Caco-2 (cell line): ENCODE measurements around the gene SORBS1. TPM values are rescaled to one million over a fixed set of nuclear protein-coding genes. Genes with fewer than 3 reads are reported as not detected.

Source experiments
- BruUV-seq: library from RNA; stranded (reverse); fragments of 400-500 nt; replicated peaks from 2 replicates; lab custom pipeline; 2021; lab: Mats Ljungman, UMichigan
- CTCF ChIA-PET: fragments of 300-600 bp; sonication (Branson Sonifier 250); formaldehyde crosslinking; loops from one replicate; lab custom pipeline; 2022; ENCODE audit warnings: antibody characterized with exemption; lab: Charles Lee
- POLR2A ChIA-PET: fragments of 300-600 bp; sonication (Branson Sonifier 250); formaldehyde crosslinking; loops from one replicate; lab custom pipeline; 2022; ENCODE audit warnings: antibody characterized with exemption; lab: Charles Lee
- DNase-seq, 2 experiments: peaks; one replicate each; pipeline versions ENCODE4 v3.0.0 to v3.0.0-alpha.2; 2020 to 2022
- H3K27me3 ChIP-seq: replicated peaks from 2 replicates; pipeline ENCODE4 v1.6.0; 2011; ENCODE audit warnings: low read length; ENCODE audit not compliant: control insufficient read depth, insufficient read depth
- H3K36me3 ChIP-seq: 2 replicates; pipeline ENCODE4 v1.5.1; 2011; ENCODE audit warnings: low read length; ENCODE audit not compliant: control insufficient read depth, insufficient read depth
- H3K4me1 ChIP-seq: fragments of 250-450 bp; sonication (Bioruptor Pico); 2 replicates; pipeline ENCODE4 v1.5.1; 2020; ENCODE audit warnings: mild to moderate bottlenecking
- H3K4me3 ChIP-seq: 2 replicates; pipeline ENCODE4 v1.5.1; 2011; ENCODE audit warnings: low read depth, mild to moderate bottlenecking, control low read depth, low read length
- H3K9me3 ChIP-seq: fragments of 250-450 bp; sonication (Bioruptor Pico); 2 replicates; pipeline ENCODE4 v1.5.1; 2020; ENCODE audit warnings: mild to moderate bottlenecking, moderate library complexity
- H3K27ac Mint-ChIP-seq: one replicate; pipeline ENCODE4 v1.8.0; 2022; ENCODE audit warnings: mixed read lengths; ENCODE audit not compliant: unreplicated experiment
- H3K27me3 Mint-ChIP-seq: one replicate; pipeline ENCODE4 v1.8.0; 2022; ENCODE audit warnings: mixed read lengths; ENCODE audit not compliant: insufficient read depth, unreplicated experiment
- H3K36me3 Mint-ChIP-seq: one replicate; pipeline ENCODE4 v1.8.0; 2022; ENCODE audit warnings: mild to moderate bottlenecking, mixed read lengths; ENCODE audit not compliant: insufficient read depth, unreplicated experiment
- H3K4me1 Mint-ChIP-seq: one replicate; pipeline ENCODE4 v1.8.0; 2022; ENCODE audit warnings: low read depth, mixed read lengths; ENCODE audit not compliant: unreplicated experiment
- H3K4me3 Mint-ChIP-seq: one replicate; pipeline ENCODE4 v1.8.0; 2022; ENCODE audit warnings: mild to moderate bottlenecking, moderate library complexity, mixed read lengths; ENCODE audit not compliant: unreplicated experiment
- H3K9me3 Mint-ChIP-seq: one replicate; pipeline ENCODE4 v1.8.0; 2022; ENCODE audit warnings: mixed read lengths; ENCODE audit not compliant: unreplicated experiment
- intact Hi-C: fragments of 100-400 bp; cut with micrococcal nuclease; formaldehyde crosslinking; loops from one replicate; pipeline ENCODE4 v1.10.0; 2022; ENCODE audit not compliant: unreplicated experiment
- total RNA-seq: library from RNA; stranded (reverse); gene quantifications from 2 replicates; pipeline ENCODE4 v1.2.3, GENCODE V29; 2022
- TF ChIP-seq, protein P1 (sequence below), 2 experiments: fragments of 200-600 bp in 1 of 2; IDR thresholded peaks; 1 replicate in 1 of 2; 2 replicates in 1 of 2; pipeline versions ENCODE4 v1.5.1 to v1.8.0; 2011 to 2022; ENCODE audit warnings: antibody characterized with exemption in 1 of 2, control low read depth in 1 of 2, inconsistent platforms in 1 of 2, low read depth in 1 of 2, low read length in 1 of 2, mild to moderate bottlenecking in 1 of 2, moderate library complexity in 1 of 2; ENCODE audit not compliant: insufficient read depth in 1 of 2, severe bottlenecking in 1 of 2, unreplicated experiment in 1 of 2

Gene SORBS1
- total RNA-seq, 1 experiment from 2014 or later = 39.3 TPM

DNA sequence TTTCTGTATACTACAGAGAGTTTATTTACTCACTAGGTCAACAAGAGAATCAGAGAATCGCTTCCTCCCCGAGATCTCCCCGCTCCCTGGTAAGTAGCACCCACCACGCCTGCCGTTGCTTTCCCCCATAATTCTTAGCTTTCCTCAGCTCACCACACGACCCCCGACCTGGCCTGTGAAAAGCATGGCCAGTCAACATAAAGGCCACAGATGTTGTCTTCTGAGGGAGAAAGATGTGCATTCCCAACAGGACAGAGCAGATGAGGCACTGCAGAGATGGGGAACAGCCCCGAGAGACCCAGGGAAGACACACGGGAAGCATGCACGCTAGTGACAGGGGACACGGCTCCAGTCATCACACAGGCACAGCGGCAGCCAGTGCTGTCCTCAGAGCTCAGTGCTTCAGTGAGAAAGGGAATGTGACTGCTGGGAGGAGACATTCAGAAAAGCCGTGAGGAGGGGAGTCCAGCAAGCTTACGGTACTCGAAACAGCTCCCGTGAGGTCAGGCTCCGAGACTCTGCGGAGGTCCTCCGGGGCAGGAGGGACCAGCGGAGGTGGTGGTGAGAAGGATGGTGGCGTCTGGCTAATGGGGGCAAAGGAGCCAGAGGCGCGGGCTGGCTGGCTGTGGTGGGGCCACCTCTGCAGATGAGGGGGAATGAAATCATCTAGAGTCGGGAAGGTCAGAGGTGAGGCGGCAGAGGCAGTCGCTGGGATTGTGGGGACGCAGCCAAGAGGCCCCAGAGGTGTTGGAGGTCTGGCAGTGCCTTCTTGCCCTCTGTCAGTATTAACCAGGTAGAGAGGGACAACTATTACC, 146.9 kb downstream of the SORBS1 start:
- Histone ChIP-seq H3K4me1 (no peaks in the 10 kb centered on the region), H3K9me3 (no peaks in the 10 kb centered on the region), H3K27me3 (no peaks in the 10 kb centered on the region), H3K4me3 (no peak overlapping the region), H3K36me3 (peaks cover 1% of the 10 kb centered on the region)
- intact Hi-C loops = no loop called here
- BruUV-seq = no TSS peak
- TF ChIP-seq, protein P1, sequence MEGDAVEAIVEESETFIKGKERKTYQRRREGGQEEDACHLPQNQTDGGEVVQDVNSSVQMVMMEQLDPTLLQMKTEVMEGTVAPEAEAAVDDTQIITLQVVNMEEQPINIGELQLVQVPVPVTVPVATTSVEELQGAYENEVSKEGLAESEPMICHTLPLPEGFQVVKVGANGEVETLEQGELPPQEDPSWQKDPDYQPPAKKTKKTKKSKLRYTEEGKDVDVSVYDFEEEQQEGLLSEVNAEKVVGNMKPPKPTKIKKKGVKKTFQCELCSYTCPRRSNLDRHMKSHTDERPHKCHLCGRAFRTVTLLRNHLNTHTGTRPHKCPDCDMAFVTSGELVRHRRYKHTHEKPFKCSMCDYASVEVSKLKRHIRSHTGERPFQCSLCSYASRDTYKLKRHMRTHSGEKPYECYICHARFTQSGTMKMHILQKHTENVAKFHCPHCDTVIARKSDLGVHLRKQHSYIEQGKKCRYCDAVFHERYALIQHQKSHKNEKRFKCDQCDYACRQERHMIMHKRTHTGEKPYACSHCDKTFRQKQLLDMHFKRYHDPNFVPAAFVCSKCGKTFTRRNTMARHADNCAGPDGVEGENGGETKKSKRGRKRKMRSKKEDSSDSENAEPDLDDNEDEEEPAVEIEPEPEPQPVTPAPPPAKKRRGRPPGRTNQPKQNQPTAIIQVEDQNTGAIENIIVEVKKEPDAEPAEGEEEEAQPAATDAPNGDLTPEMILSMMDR (IDR thresholded peaks at IDR 0.05; ENCODE audit: insufficient read depth in 1 of 2, low read depth in 1 of 2, low read length in 1 of 2, severe bottlenecking in 1 of 2, unreplicated experiment in 1 of 2) = no peak
- H3K27ac Mint-ChIP-seq = no peak overlapping the region
- no peaks in the 10 kb centered on the region for H3K4me1 Mint-ChIP-seq
- H3K4me3 Mint-ChIP-seq = no peak overlapping the region
- ChIA-PET POLR2A (no interaction called here), CTCF (no interaction called here)
- no peak for DNase-seq
- H3K36me3 Mint-ChIP-seq = peaks cover 13% of the 10 kb centered on the region
- no peaks in the 10 kb centered on the region for H3K27me3 Mint-ChIP-seq
- no peaks in the 10 kb centered on the region for H3K9me3 Mint-ChIP-seq

DNA sequence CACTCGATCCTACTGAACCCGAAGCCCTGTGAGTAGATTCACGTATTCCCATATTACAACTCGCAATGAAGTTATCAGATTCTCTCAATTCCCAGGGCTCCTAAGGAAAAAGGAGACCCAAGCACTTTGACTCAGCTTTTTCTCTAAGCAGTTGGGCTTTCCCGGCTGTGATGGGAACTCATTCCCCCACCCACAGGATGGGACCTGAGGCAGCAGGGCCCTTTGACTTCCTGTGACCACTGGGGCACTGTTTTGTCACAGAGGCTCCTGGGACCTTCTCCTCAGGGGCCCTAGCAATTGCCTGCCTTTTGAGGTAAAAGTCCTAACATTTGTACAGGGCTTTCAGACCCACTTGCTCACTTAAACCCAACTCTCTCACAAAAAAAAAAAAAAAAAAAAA, 147.6 kb downstream of the SORBS1 start:
- Mint-ChIP-seq H3K4me3 (no peak overlapping the region), H3K27ac (no peak overlapping the region), H3K36me3 (peaks cover 17% of the 10 kb centered on the region), H3K4me1 (no peaks in the 10 kb centered on the region), H3K27me3 (no peaks in the 10 kb centered on the region), H3K9me3 (no peaks in the 10 kb centered on the region)
- POLR2A ChIA-PET = no interaction called here
- Histone ChIP-seq H3K36me3 (peaks cover 1% of the 10 kb centered on the region), H3K4me3 (no peak overlapping the region), H3K4me1 (no peaks in the 10 kb centered on the region), H3K27me3 (no peaks in the 10 kb centered on the region), H3K9me3 (no peaks in the 10 kb centered on the region)
- CTCF ChIA-PET = no interaction called here
- intact Hi-C loops = no loop called here
- BruUV-seq = no TSS peak
- no peak for DNase-seq
- TF ChIP-seq, protein P1 (IDR thresholded peaks at IDR 0.05; ENCODE audit: insufficient read depth in 1 of 2, low read depth in 1 of 2, low read length in 1 of 2, severe bottlenecking in 1 of 2, unreplicated experiment in 1 of 2) = no peak

DNA sequence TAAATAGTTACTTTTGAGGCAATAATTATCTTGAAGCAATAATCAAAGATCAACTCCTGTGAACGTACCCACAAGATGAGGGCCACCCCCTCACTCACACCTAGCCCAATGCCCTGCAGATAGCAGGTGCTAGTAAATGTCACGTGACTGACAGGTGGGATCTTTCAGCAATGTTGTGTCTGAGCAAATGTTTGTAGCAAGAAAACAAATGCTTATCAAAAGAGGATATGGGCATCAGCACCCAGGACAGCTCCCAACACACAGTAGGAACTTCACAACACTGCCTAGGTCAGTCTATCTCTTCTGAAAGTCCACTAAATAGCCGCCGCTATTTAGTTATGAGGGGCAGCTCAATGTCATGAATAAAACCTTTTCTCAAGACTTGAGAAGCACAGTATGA, 149.5 kb downstream of the SORBS1 start:
- Mint-ChIP-seq H3K4me1 (no peaks in the 10 kb centered on the region), H3K27ac (no peak overlapping the region), H3K4me3 (no peak overlapping the region), H3K27me3 (no peaks in the 10 kb centered on the region), H3K9me3 (no peaks in the 10 kb centered on the region), H3K36me3 (peaks cover 24% of the 10 kb centered on the region)
- no peak for DNase-seq
- BruUV-seq = no TSS peak
- ChIA-PET CTCF (no interaction called here), POLR2A (no interaction called here)
- intact Hi-C loops = no loop called here
- Histone ChIP-seq H3K4me1 (no peaks in the 10 kb centered on the region), H3K27me3 (no peaks in the 10 kb centered on the region), H3K9me3 (no peaks in the 10 kb centered on the region), H3K4me3 (no peak overlapping the region), H3K36me3 (peaks cover 3% of the 10 kb centered on the region)
- TF ChIP-seq, protein P1 (IDR thresholded peaks at IDR 0.05; ENCODE audit: insufficient read depth in 1 of 2, low read depth in 1 of 2, low read length in 1 of 2, severe bottlenecking in 1 of 2, unreplicated experiment in 1 of 2) = no peak
